Measurements from ENCODE around the gene ANO1.
A peak's percentile ranks its signal among the peaks of the same experiment; 100 is the strongest.

ANO1 gene

GRCh38 chr11:70187771-70188170 lies 109.7 kb downstream of the ANO1 start:
- no peak overlapping the region for H3K23ac ChIP-seq (ENCODE audit: low read length)
- no peak overlapping the region for H2BK5ac ChIP-seq (ENCODE audit: low read length)
- H3K4me3 ChIP-seq (ENCODE audit: low read length) = no peak overlapping the region
- H2AK5ac ChIP-seq (ENCODE audit: low read length) = no peak overlapping the region
- H3K56ac ChIP-seq (ENCODE audit: low read length) = no peak overlapping the region
- H3K18ac ChIP-seq (ENCODE audit: low read length) = no peak overlapping the region
- no peaks in the 10 kb centered on the region for H3K4me1 ChIP-seq (ENCODE audit: control insufficient read depth, low read depth, low read length)
- H3K4me2 ChIP-seq (ENCODE audit: low read length) = no peak overlapping the region
- no peaks in the 10 kb centered on the region for H3K79me1 ChIP-seq (ENCODE audit: low read length)
- H3K36me3 ChIP-seq (ENCODE audit: control insufficient read depth, insufficient read depth, low read length) = no peaks in the 10 kb centered on the region
- H3K79me2 ChIP-seq (ENCODE audit: control insufficient read depth, insufficient read depth, low read length) = no peaks in the 10 kb centered on the region
- no CpG with 5 or more reads among the region's 15 CpGs for WGBS (ENCODE audit: extremely low coverage, insufficient coverage, low lambda C conversion rate)
- H3K4ac ChIP-seq (ENCODE audit: low read depth, low read length) = no peak overlapping the region
- no peak overlapping the region for H2BK15ac ChIP-seq (replicated peaks; ENCODE audit: low read depth)
- H3K27ac ChIP-seq (ENCODE audit: low read depth, low read length) = no peak overlapping the region
- H4K5ac ChIP-seq (ENCODE audit: low read length) = no peak overlapping the region
- H2BK120ac ChIP-seq (ENCODE audit: low read depth, low read length) = no peak overlapping the region
- no peak overlapping the region for H3K9ac ChIP-seq (ENCODE audit: low read length)
- no peaks in the 10 kb centered on the region for H3K27me3 ChIP-seq (ENCODE audit: insufficient read depth, low read length, poor library complexity)
- DNase-seq = no peak
- no peak overlapping the region for H4K8ac ChIP-seq (ENCODE audit: low read depth, low read length)

- H3K4ac ChIP-seq (ENCODE audit: low read depth, low read length) = no peak overlapping the region
- H2BK120ac ChIP-seq (ENCODE audit: low read depth, low read length) = no peak overlapping the region
- no peak overlapping the region for H3K4me2 ChIP-seq (ENCODE audit: low read length)
- no peaks in the 10 kb centered on the region for H3K79me2 ChIP-seq (ENCODE audit: control insufficient read depth, insufficient read depth, low read length)
- no peaks in the 10 kb centered on the region for H3K4me1 ChIP-seq (ENCODE audit: control insufficient read depth, low read depth, low read length)
- no peak overlapping the region for H3K4me3 ChIP-seq (ENCODE audit: low read length)
- H3K36me3 ChIP-seq (ENCODE audit: control insufficient read depth, insufficient read depth, low read length) = no peaks in the 10 kb centered on the region
- no peak overlapping the region for H3K56ac ChIP-seq (ENCODE audit: low read length)
- H4K5ac ChIP-seq (ENCODE audit: low read length) = no peak overlapping the region
- H3K23ac ChIP-seq (ENCODE audit: low read length) = no peak overlapping the region
- no peak overlapping the region for H2BK5ac ChIP-seq (ENCODE audit: low read length)
- H2BK15ac ChIP-seq (replicated peaks; ENCODE audit: low read depth) = no peak overlapping the region
- no peak overlapping the region for H2AK5ac ChIP-seq (ENCODE audit: low read length)
- H3K27me3 ChIP-seq (ENCODE audit: insufficient read depth, low read length, poor library complexity) = no peaks in the 10 kb centered on the region
- H3K79me1 ChIP-seq (ENCODE audit: low read length) = no peaks in the 10 kb centered on the region
- WGBS (ENCODE audit: extremely low coverage, insufficient coverage, low lambda C conversion rate) = no CpG with 5 or more reads among the region's 11 CpGs
- H3K9ac ChIP-seq (ENCODE audit: low read length) = no peak overlapping the region
- DNase-seq = no peak
- H4K8ac ChIP-seq (ENCODE audit: low read depth, low read length) = no peak overlapping the region
- H3K18ac ChIP-seq (ENCODE audit: low read length) = no peak overlapping the region
- no peak overlapping the region for H3K27ac ChIP-seq (ENCODE audit: low read depth, low read length)
These were observed 111.5 kb downstream of the ANO1 start for GRCh38 chr11:70189622-70190021.

GRCh38 chr11:70191495-70192140 lies 113.5 kb downstream of the ANO1 start:
- H3K4me3 ChIP-seq (ENCODE audit: low read length) = no peak overlapping the region
- H2BK5ac ChIP-seq (ENCODE audit: low read length) = no peak overlapping the region
- H3K4ac ChIP-seq (ENCODE audit: low read depth, low read length) = no peak overlapping the region
- no peaks in the 10 kb centered on the region for H3K79me1 ChIP-seq (ENCODE audit: low read length)
- H3K4me1 ChIP-seq (ENCODE audit: control insufficient read depth, low read depth, low read length) = no peaks in the 10 kb centered on the region
- no peak overlapping the region for H3K27ac ChIP-seq (ENCODE audit: low read depth, low read length)
- H2BK15ac ChIP-seq (replicated peaks; ENCODE audit: low read depth) = no peak overlapping the region
- peak; percentile 77 for DNase-seq
- H4K8ac ChIP-seq (ENCODE audit: low read depth, low read length) = no peak overlapping the region
- H3K79me2 ChIP-seq (ENCODE audit: control insufficient read depth, insufficient read depth, low read length) = no peaks in the 10 kb centered on the region
- H3K18ac ChIP-seq (ENCODE audit: low read length) = no peak overlapping the region
- H3K23ac ChIP-seq (ENCODE audit: low read length) = no peak overlapping the region
- no peak overlapping the region for H3K4me2 ChIP-seq (ENCODE audit: low read length)
- H4K5ac ChIP-seq (ENCODE audit: low read length) = no peak overlapping the region
- no peak overlapping the region for H2BK120ac ChIP-seq (ENCODE audit: low read depth, low read length)
- H2AK5ac ChIP-seq (ENCODE audit: low read length) = no peak overlapping the region
- no peaks in the 10 kb centered on the region for H3K36me3 ChIP-seq (ENCODE audit: control insufficient read depth, insufficient read depth, low read length)
- no CpG with 5 or more reads among the region's 22 CpGs for WGBS (ENCODE audit: extremely low coverage, insufficient coverage, low lambda C conversion rate)
- no peak overlapping the region for H3K9ac ChIP-seq (ENCODE audit: low read length)
- H3K56ac ChIP-seq (ENCODE audit: low read length) = no peak overlapping the region
- H3K27me3 ChIP-seq (ENCODE audit: insufficient read depth, low read length, poor library complexity) = no peaks in the 10 kb centered on the region

- Histone ChIP-seq H4K5ac (ENCODE audit: low read length) (no peak overlapping the region), H3K4me2 (ENCODE audit: low read length) (no peak overlapping the region), H3K9ac (ENCODE audit: low read length) (no peak overlapping the region), H3K27me3 (ENCODE audit: insufficient read depth, low read length, poor library complexity) (no peaks in the 10 kb centered on the region), H3K56ac (ENCODE audit: low read length) (peak overlapping the region; percentile 22), H3K36me3 (ENCODE audit: control insufficient read depth, insufficient read depth, low read length) (no peaks in the 10 kb centered on the region), H2BK5ac (ENCODE audit: low read length) (no peak overlapping the region), H3K4me1 (ENCODE audit: control insufficient read depth, low read depth, low read length) (no peaks in the 10 kb centered on the region), H3K79me1 (ENCODE audit: low read length) (no peaks in the 10 kb centered on the region), H3K79me2 (ENCODE audit: control insufficient read depth, insufficient read depth, low read length) (no peaks in the 10 kb centered on the region), H2BK120ac (ENCODE audit: low read depth, low read length) (no peak overlapping the region), H3K4me3 (ENCODE audit: low read length) (no peak overlapping the region), H4K8ac (ENCODE audit: low read depth, low read length) (no peak overlapping the region), H3K27ac (ENCODE audit: low read depth, low read length) (no peak overlapping the region), H3K18ac (ENCODE audit: low read length) (no peak overlapping the region), H3K23ac (ENCODE audit: low read length) (no peak overlapping the region), H2AK5ac (ENCODE audit: low read length) (no peak overlapping the region), H3K4ac (ENCODE audit: low read depth, low read length) (no peak overlapping the region), H2BK15ac (replicated peaks; ENCODE audit: low read depth) (no peak overlapping the region)
- DNase-seq = no peak
- no CpG with 5 or more reads among the region's 15 CpGs for WGBS (ENCODE audit: extremely low coverage, insufficient coverage, low lambda C conversion rate)
These were observed 114.7 kb downstream of the ANO1 start for GRCh38 chr11:70192666-70193410.

GRCh38 chr11:70193411-70194292 lies 115.5 kb downstream of the ANO1 start:
- WGBS (ENCODE audit: extremely low coverage, insufficient coverage, low lambda C conversion rate) = 100% methylated on average over 2 of the region's 7 CpGs
- H3K4ac ChIP-seq (ENCODE audit: low read depth, low read length) = no peak overlapping the region

More at GRCh38 chr11:70193411-70194292, 115.5 kb downstream of the ANO1 start:
- H2BK120ac ChIP-seq (ENCODE audit: low read depth, low read length) = no peak overlapping the region
- DNase-seq = no peak
- no peak overlapping the region for H2BK15ac ChIP-seq (replicated peaks; ENCODE audit: low read depth)
- no peaks in the 10 kb centered on the region for H3K27me3 ChIP-seq (ENCODE audit: insufficient read depth, low read length, poor library complexity)
- H3K79me2 ChIP-seq (ENCODE audit: control insufficient read depth, insufficient read depth, low read length) = no peaks in the 10 kb centered on the region
- H3K27ac ChIP-seq (ENCODE audit: low read depth, low read length) = no peak overlapping the region
- H3K79me1 ChIP-seq (ENCODE audit: low read length) = no peaks in the 10 kb centered on the region
- H2AK5ac ChIP-seq (ENCODE audit: low read length) = no peak overlapping the region
- no peak overlapping the region for H3K4me3 ChIP-seq (ENCODE audit: low read length)
- H3K18ac ChIP-seq (ENCODE audit: low read length) = no peak overlapping the region
- H3K56ac ChIP-seq (ENCODE audit: low read length) = no peak overlapping the region
- H3K4me1 ChIP-seq (ENCODE audit: control insufficient read depth, low read depth, low read length) = no peaks in the 10 kb centered on the region
- no peak overlapping the region for H3K23ac ChIP-seq (ENCODE audit: low read length)
- H4K8ac ChIP-seq (ENCODE audit: low read depth, low read length) = no peak overlapping the region
- H4K5ac ChIP-seq (ENCODE audit: low read length) = no peak overlapping the region
- H3K36me3 ChIP-seq (ENCODE audit: control insufficient read depth, insufficient read depth, low read length) = no peaks in the 10 kb centered on the region
- no peak overlapping the region for H2BK5ac ChIP-seq (ENCODE audit: low read length)
- H3K4me2 ChIP-seq (ENCODE audit: low read length) = no peak overlapping the region
- no peak overlapping the region for H3K9ac ChIP-seq (ENCODE audit: low read length)
